Memory B cell (primary cell): ENCODE measurements around the gene KCTD5.
A peak's percentile ranks its signal among the peaks of the same experiment; 100 is the strongest.
"Not testable (repeated sequence)": the region's sequence is repeated elsewhere in the genome, so short reads cannot be mapped to it uniquely, and the experiment has no call there.

ENCODE experiments used
- ATAC-seq: fragments of 150-1000 bp; cut with Tn5 transposase; 2 replicates; pipeline ENCODE4 v1.10.0; 2021; ENCODE audit warnings: low read depth, mild to moderate bottlenecking, moderate library complexity
- DNase-seq, 2 donors: peaks; one replicate each; pipeline ENCODE4 v3.0.0; 2022; ENCODE audit warnings: low spot score in 2 of 2
- H3K27ac Mint-ChIP-seq: one replicate; pipeline ENCODE4 v1.8.0; 2022; ENCODE audit warnings: mild to moderate bottlenecking, moderate library complexity, mixed read lengths
- H3K27me3 Mint-ChIP-seq: one replicate; pipeline ENCODE4 v1.8.0; 2022; ENCODE audit warnings: mixed read lengths
- H3K36me3 Mint-ChIP-seq: one replicate; pipeline ENCODE4 v1.8.0; 2022; ENCODE audit warnings: mild to moderate bottlenecking, mixed read lengths
- H3K4me1 Mint-ChIP-seq: one replicate; pipeline ENCODE4 v1.8.0; 2022; ENCODE audit warnings: mixed read lengths
- H3K4me3 Mint-ChIP-seq: one replicate; pipeline ENCODE4 v1.8.0; 2022; ENCODE audit warnings: mild to moderate bottlenecking, moderate library complexity, mixed read lengths
- H3K9me3 Mint-ChIP-seq: one replicate; pipeline ENCODE4 v1.8.0; 2022; ENCODE audit warnings: mixed read lengths

Gene KCTD5

GRCh38 chr16:2715064-2715463, 32.7 kb downstream of the KCTD5 start:
- DNase-seq (no peak), ATAC-seq (no peak)
- H3K27ac Mint-ChIP-seq = no peak overlapping the region
- peaks cover 15% of the 10 kb centered on the region for H3K4me1 Mint-ChIP-seq
- no peaks in the 10 kb centered on the region for H3K9me3 Mint-ChIP-seq
- H3K27me3 Mint-ChIP-seq = peaks cover 9% of the 10 kb centered on the region
- no peaks in the 10 kb centered on the region for H3K36me3 Mint-ChIP-seq
- peak overlapping the region; percentile 32 for H3K4me3 Mint-ChIP-seq

GRCh38 chr16:2715519-2715918, 33.2 kb downstream of the KCTD5 start:
- Mint-ChIP-seq H3K9me3 (no peaks in the 10 kb centered on the region), H3K4me1 (peaks cover 12% of the 10 kb centered on the region), H3K36me3 (no peaks in the 10 kb centered on the region), H3K27ac (no peak overlapping the region), H3K4me3 (no peak overlapping the region), H3K27me3 (peaks cover 9% of the 10 kb centered on the region)
- DNase-seq = peak; percentile 79 to 85
- peak; percentile 95 for ATAC-seq

- H3K4me3 Mint-ChIP-seq = peak overlapping the region; percentile 53
Observed at GRCh38 chr16:2715966-2716885, 33.9 kb downstream of the KCTD5 start.

GRCh38 chr16:2716948-2717347, 34.6 kb downstream of the KCTD5 start:
- Mint-ChIP-seq H3K27ac (no peak overlapping the region), H3K4me1 (peaks cover 7% of the 10 kb centered on the region), H3K9me3 (no peaks in the 10 kb centered on the region), H3K36me3 (no peaks in the 10 kb centered on the region), H3K4me3 (no peak overlapping the region), H3K27me3 (peaks cover 9% of the 10 kb centered on the region)
- DNase-seq (no peak), ATAC-seq (no peak)

More at GRCh38 chr16:2715966-2716885, 33.9 kb downstream of the KCTD5 start:
- Mint-ChIP-seq H3K27ac (no peak overlapping the region), H3K4me1 (peaks cover 9% of the 10 kb centered on the region), H3K27me3 (peaks cover 9% of the 10 kb centered on the region), H3K36me3 (no peaks in the 10 kb centered on the region), H3K9me3 (no peaks in the 10 kb centered on the region)
- ATAC-seq (no peak), DNase-seq (no peak)

- DNase-seq (no peak), ATAC-seq (no peak)
- H3K36me3 Mint-ChIP-seq = no peaks in the 10 kb centered on the region
- peaks cover 9% of the 10 kb centered on the region for H3K27me3 Mint-ChIP-seq
- no peak overlapping the region for H3K4me3 Mint-ChIP-seq
- no peak overlapping the region for H3K27ac Mint-ChIP-seq
- peaks cover 7% of the 10 kb centered on the region for H3K4me1 Mint-ChIP-seq
- H3K9me3 Mint-ChIP-seq = no peaks in the 10 kb centered on the region
Observed at GRCh38 chr16:2717383-2718263, 35.3 kb downstream of the KCTD5 start.

GRCh38 chr16:2719328-2720063, 37.2 kb downstream of the KCTD5 start:
- no peaks in the 10 kb centered on the region for H3K9me3 Mint-ChIP-seq
- H3K4me1 Mint-ChIP-seq = peaks cover 5% of the 10 kb centered on the region
- H3K4me3 Mint-ChIP-seq = peak overlapping the region; percentile 41
- no peaks in the 10 kb centered on the region for H3K36me3 Mint-ChIP-seq
- H3K27me3 Mint-ChIP-seq = peaks cover 9% of the 10 kb centered on the region
- DNase-seq (no peak), ATAC-seq (no peak)
- H3K27ac Mint-ChIP-seq = no peak overlapping the region

- peaks cover 2% of the 10 kb centered on the region for H3K4me1 Mint-ChIP-seq
- no peaks in the 10 kb centered on the region for H3K36me3 Mint-ChIP-seq
- no peak for ATAC-seq
- peaks cover 7% of the 10 kb centered on the region for H3K27me3 Mint-ChIP-seq
- peak within 1 kb of the TSS; percentile 88 for H3K4me3 Mint-ChIP-seq
- no peak for DNase-seq
- peak within 1 kb of the TSS; percentile 82 for H3K27ac Mint-ChIP-seq
- H3K9me3 Mint-ChIP-seq = no peaks in the 10 kb centered on the region
Observed at GRCh38 chr16:2720064-2720457, 37.7 kb downstream of the KCTD5 start, which contains the start of gene PRSS27. TSS of gene PRSS27 (minus strand) at chr16:2720224. CDS start at chr16:2720160, 64 bp downstream.

GRCh38 chr16:2720719-2721633, 38.7 kb downstream of the KCTD5 start:
- no peaks in the 10 kb centered on the region for H3K9me3 Mint-ChIP-seq
- no peaks in the 10 kb centered on the region for H3K36me3 Mint-ChIP-seq
- peak overlapping the region; percentile 82 for H3K27ac Mint-ChIP-seq
- peak; percentile 87 for ATAC-seq
- peak; percentile 85 to 87 for DNase-seq
- H3K27me3 Mint-ChIP-seq = peaks cover 10% of the 10 kb centered on the region
- peak overlapping the region; percentile 88 for H3K4me3 Mint-ChIP-seq
- H3K4me1 Mint-ChIP-seq = no peaks in the 10 kb centered on the region

- H3K36me3 Mint-ChIP-seq, DNase-seq, H3K27ac Mint-ChIP-seq, ATAC-seq, H3K4me1 Mint-ChIP-seq, H3K9me3 Mint-ChIP-seq: not testable (repeated sequence)
- Mint-ChIP-seq H3K27me3 (peaks cover 10% of the 10 kb centered on the region), H3K4me3 (peak overlapping the region; percentile 88)
Observed at GRCh38 chr16:2721634-2722173, 39.4 kb downstream of the KCTD5 start.

GRCh38 chr16:2724088-2724676, 41.9 kb downstream of the KCTD5 start:
- Mint-ChIP-seq H3K36me3 (no peaks in the 10 kb centered on the region), H3K4me1 (no peaks in the 10 kb centered on the region), H3K27ac (no peak overlapping the region), H3K4me3 (no peak overlapping the region), H3K27me3 (peaks cover 10% of the 10 kb centered on the region), H3K9me3 (no peaks in the 10 kb centered on the region)
- DNase-seq = no peak
- no peak for ATAC-seq

GRCh38 chr16:2724816-2725348, 42.6 kb downstream of the KCTD5 start:
- peaks cover 12% of the 10 kb centered on the region for H3K27me3 Mint-ChIP-seq
- H3K4me1 Mint-ChIP-seq = no peaks in the 10 kb centered on the region
- no peaks in the 10 kb centered on the region for H3K36me3 Mint-ChIP-seq
- ATAC-seq = no peak
- H3K27ac Mint-ChIP-seq = no peak overlapping the region
- H3K9me3 Mint-ChIP-seq = no peaks in the 10 kb centered on the region
- no peak for DNase-seq
- H3K4me3 Mint-ChIP-seq = no peak overlapping the region

- Mint-ChIP-seq H3K36me3 (no peaks in the 10 kb centered on the region), H3K4me1 (no peaks in the 10 kb centered on the region), H3K27ac (no peak overlapping the region), H3K4me3 (no peak overlapping the region), H3K9me3 (no peaks in the 10 kb centered on the region), H3K27me3 (peaks cover 12% of the 10 kb centered on the region)
- DNase-seq (no peak), ATAC-seq (no peak)
Observed at GRCh38 chr16:2726923-2727322, 44.6 kb downstream of the KCTD5 start.
